Endothelial cell (in vitro differentiated cells): ENCODE measurements around the gene KDM4C. TPM values are rescaled to one million over a fixed set of nuclear protein-coding genes. Genes with fewer than 3 reads are reported as not detected.

ENCODE experiments used
- DNase-seq: peaks from one replicate; pipeline ENCODE4 v3.0.0; 2021; ENCODE audit warnings: low spot score
- H3K27ac Mint-ChIP-seq: one replicate; pipeline ENCODE4 v1.8.0; 2021; ENCODE audit warnings: mixed read lengths, inconsistent platforms; ENCODE audit not compliant: unreplicated experiment
- H3K27me3 Mint-ChIP-seq: one replicate; pipeline ENCODE4 v1.8.0; 2021; ENCODE audit warnings: mild to moderate bottlenecking, moderate library complexity, mixed read lengths, inconsistent platforms; ENCODE audit not compliant: unreplicated experiment
- H3K36me3 Mint-ChIP-seq: one replicate; pipeline ENCODE4 v1.8.0; 2021; ENCODE audit warnings: mild to moderate bottlenecking, low read depth, mixed read lengths, inconsistent platforms; ENCODE audit not compliant: unreplicated experiment
- H3K4me1 Mint-ChIP-seq: one replicate; pipeline ENCODE4 v1.8.0; 2021; ENCODE audit warnings: mild to moderate bottlenecking, mixed read lengths, inconsistent platforms; ENCODE audit not compliant: unreplicated experiment
- H3K4me3 Mint-ChIP-seq: one replicate; pipeline ENCODE4 v1.8.0; 2021; ENCODE audit warnings: mild to moderate bottlenecking, mixed read lengths, inconsistent platforms; ENCODE audit not compliant: unreplicated experiment
- H3K9me3 Mint-ChIP-seq: one replicate; pipeline ENCODE4 v1.8.0; 2021; ENCODE audit warnings: mixed read lengths, inconsistent platforms; ENCODE audit not compliant: unreplicated experiment
- total RNA-seq: library from RNA; stranded (reverse); fragmentation: NEBNext Ultra II Directional; extraction: Animal tissue kit (Norgen Biotek cat#: 25700); gene quantifications from one replicate; pipeline ENCODE4 v1.2.1, GENCODE V29; 2021; ENCODE audit not compliant: unreplicated experiment
- TF ChIP-seq, protein P1 (sequence below): fragments of 200-600 bp; sonication (generic); IDR thresholded peaks from one replicate; pipeline ENCODE4 v1.5.0; 2021; ENCODE audit warnings: antibody characterized with exemption; ENCODE audit not compliant: unreplicated experiment

Gene KDM4C
- total RNA-seq, 1 donor from 2014 or later: 21.0 TPM

DNA sequence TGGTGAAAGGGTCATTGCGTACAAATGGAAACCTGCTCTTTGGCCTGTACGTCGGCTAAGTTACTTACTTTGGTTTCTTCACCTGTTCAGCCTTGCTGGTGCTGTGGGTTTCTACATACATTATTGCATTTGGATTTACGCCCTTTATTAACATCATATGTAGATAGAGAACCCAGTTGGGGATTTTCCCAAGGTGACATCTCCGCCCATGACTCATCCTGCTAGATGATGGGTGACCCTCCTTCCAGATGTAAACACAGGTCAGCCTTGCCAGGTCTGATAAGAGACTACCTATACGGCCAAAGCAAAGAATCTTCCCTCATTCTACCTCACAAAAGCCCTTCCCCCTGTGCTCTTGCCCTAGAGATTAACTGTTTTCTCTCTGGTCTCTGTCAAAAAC is 360.9 kb downstream of the KDM4C start:
- Mint-ChIP-seq H3K9me3 (no peaks in the 10 kb centered on the region), H3K27me3 (no peaks in the 10 kb centered on the region), H3K4me1 (peaks cover 35% of the 10 kb centered on the region), H3K27ac (no peak overlapping the region), H3K36me3 (no peaks in the 10 kb centered on the region), H3K4me3 (no peak overlapping the region)
- TF ChIP-seq, protein P1, sequence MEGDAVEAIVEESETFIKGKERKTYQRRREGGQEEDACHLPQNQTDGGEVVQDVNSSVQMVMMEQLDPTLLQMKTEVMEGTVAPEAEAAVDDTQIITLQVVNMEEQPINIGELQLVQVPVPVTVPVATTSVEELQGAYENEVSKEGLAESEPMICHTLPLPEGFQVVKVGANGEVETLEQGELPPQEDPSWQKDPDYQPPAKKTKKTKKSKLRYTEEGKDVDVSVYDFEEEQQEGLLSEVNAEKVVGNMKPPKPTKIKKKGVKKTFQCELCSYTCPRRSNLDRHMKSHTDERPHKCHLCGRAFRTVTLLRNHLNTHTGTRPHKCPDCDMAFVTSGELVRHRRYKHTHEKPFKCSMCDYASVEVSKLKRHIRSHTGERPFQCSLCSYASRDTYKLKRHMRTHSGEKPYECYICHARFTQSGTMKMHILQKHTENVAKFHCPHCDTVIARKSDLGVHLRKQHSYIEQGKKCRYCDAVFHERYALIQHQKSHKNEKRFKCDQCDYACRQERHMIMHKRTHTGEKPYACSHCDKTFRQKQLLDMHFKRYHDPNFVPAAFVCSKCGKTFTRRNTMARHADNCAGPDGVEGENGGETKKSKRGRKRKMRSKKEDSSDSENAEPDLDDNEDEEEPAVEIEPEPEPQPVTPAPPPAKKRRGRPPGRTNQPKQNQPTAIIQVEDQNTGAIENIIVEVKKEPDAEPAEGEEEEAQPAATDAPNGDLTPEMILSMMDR: no peak
- no peak for DNase-seq

DNA sequence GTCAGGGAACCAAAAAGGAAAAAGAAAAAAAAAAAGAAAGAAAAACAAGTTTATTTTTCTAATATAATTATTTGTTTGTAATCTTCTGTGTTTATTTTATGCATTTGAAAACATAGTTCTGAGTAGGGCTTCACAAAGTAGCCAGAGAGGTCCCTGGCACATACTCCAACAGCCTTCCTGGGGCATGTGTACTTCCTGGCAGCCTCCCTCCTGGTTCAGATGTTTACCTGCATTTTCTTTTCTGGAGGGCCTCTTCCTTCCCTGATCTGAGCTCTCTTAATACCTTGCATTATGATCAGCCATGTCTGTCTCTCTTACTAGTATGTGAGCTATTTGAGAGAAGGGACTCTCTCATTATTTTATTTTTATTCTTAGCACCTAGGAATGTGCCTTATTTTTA is 361.8 kb downstream of the KDM4C start:
- H3K27me3 Mint-ChIP-seq: no peaks in the 10 kb centered on the region
- no peaks in the 10 kb centered on the region for H3K36me3 Mint-ChIP-seq
- H3K9me3 Mint-ChIP-seq: no peaks in the 10 kb centered on the region
- DNase-seq: no peak
- H3K4me1 Mint-ChIP-seq: peaks cover 35% of the 10 kb centered on the region
- peak overlapping the region; percentile 34 for H3K27ac Mint-ChIP-seq
- TF ChIP-seq, protein P1: no peak
- no peak overlapping the region for H3K4me3 Mint-ChIP-seq

DNA sequence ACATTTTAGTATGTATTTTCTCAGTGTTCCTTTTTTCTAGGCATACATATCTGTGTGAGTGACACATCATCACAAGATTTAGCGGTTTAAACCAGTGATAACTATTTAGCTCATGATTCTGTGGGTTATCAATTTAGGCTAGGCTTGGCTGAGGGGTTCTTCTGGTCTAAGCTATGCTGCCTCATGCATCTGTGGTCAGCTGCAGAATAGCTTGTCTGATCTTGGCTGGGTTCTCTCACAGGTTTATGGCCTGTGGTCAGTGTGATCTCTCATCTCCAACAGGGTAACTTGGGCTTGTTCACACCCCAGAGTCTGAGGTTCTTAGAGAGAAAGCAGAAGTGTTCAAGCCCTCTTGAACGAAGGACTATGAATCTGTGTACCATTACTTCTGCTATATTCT is 363.3 kb downstream of the KDM4C start:
- Mint-ChIP-seq H3K9me3 (no peaks in the 10 kb centered on the region), H3K27ac (peak overlapping the region; percentile 83), H3K27me3 (no peaks in the 10 kb centered on the region), H3K36me3 (peaks cover 4% of the 10 kb centered on the region), H3K4me1 (peaks cover 43% of the 10 kb centered on the region), H3K4me3 (no peak overlapping the region)
- no peak for DNase-seq
- TF ChIP-seq, protein P1: no peak

DNA sequence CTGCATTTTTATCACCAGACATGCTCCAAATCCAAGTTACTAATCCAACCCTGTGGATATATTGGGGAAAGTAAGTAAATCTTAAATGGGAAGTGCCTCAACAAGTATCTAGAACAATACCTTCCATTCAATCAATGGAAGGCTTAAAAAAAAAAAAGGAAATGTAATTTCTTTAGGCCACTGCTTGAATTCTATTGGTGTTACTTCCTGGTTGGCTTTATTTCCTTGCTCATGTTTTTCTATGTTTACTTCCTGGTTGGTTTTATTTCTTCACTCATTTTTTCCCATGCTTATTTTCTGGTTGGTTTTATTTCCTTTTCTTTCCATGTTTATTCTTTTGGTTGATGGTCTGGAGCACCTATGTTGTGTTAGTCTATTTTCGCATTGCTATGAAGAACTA is 363.9 kb downstream of the KDM4C start:
- peaks cover 47% of the 10 kb centered on the region for H3K4me1 Mint-ChIP-seq
- TF ChIP-seq, protein P1: no peak
- H3K4me3 Mint-ChIP-seq: no peak overlapping the region
- no peaks in the 10 kb centered on the region for H3K27me3 Mint-ChIP-seq
- DNase-seq: no peak
- no peaks in the 10 kb centered on the region for H3K9me3 Mint-ChIP-seq
- peaks cover 4% of the 10 kb centered on the region for H3K36me3 Mint-ChIP-seq
- peak overlapping the region; percentile 83 for H3K27ac Mint-ChIP-seq

DNA sequence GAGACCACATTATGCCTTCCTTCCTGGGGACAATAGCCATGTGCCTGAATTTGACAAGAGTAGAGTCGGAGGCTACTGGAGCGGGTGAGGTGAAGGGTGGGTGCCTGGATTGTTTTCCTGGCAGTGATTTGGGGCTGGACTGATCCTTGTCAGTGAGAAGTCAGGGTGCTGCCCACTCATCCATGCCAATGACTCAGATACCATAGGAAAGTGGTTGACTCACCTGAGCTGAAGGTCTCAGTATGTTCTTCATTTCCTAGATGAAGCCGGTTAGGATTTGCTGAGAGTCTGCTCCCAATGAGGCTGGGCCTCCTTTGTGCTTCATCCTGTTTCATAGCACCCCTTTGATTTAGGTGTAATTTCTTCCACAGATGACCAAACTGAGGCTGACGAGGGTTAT is 366.0 kb downstream of the KDM4C start:
- Mint-ChIP-seq H3K4me1 (peaks cover 63% of the 10 kb centered on the region), H3K4me3 (no peak overlapping the region), H3K36me3 (peaks cover 4% of the 10 kb centered on the region), H3K27ac (no peak overlapping the region), H3K27me3 (peaks cover 2% of the 10 kb centered on the region), H3K9me3 (no peaks in the 10 kb centered on the region)
- DNase-seq: no peak
- TF ChIP-seq, protein P1: no peak
